SH-SY5Y (cell line): Measurements from ENCODE around the gene METAP2.

Experiments used
- GATA2 ChIP-seq: IDR thresholded peaks from 2 replicates; pipeline ENCODE4 v1.6.1; 2011; ENCODE audit warnings: mild to moderate bottlenecking, low read depth, low read length
- GATA3 ChIP-seq: IDR thresholded peaks from 2 replicates; pipeline ENCODE4 v1.6.1; 2011; ENCODE audit warnings: low read depth, mild to moderate bottlenecking, low read length, moderate library complexity

GRCh38 chr12:95549392-95550084 lies 75.6 kb downstream of the METAP2 start:
- TF ChIP-seq GATA2 = no peak
- no peak for TF ChIP-seq GATA3
